Myocyte (in vitro differentiated cells): Measurements from ENCODE around the gene RBMXL3. TPM values are rescaled to one million over a fixed set of nuclear protein-coding genes. Genes with fewer than 3 reads are reported as not detected.
"Not testable (repeated sequence)": the region's sequence is repeated elsewhere in the genome, so short reads cannot be mapped to it uniquely, and the experiment has no call there.

Experiments used
- DNase-seq: peaks from one replicate; pipeline ENCODE4 v3.0.0-alpha.2; 2012; ENCODE audit warnings: low read depth
- polyA plus RNA-seq: library from polyadenylated mRNA; unstranded; fragments of >200 nt; gene quantifications from one replicate; pipeline ENCODE4 v1.2.1, GENCODE V29; 2012; ENCODE audit warnings: missing spikeins
- total RNA-seq: library from RNA; depleted of rRNA; stranded (reverse); fragments of >200 nt; gene quantifications from 2 replicates; pipeline ENCODE4 v1.2.3, GENCODE V29; 2014

RBMXL3 gene
- not detected in 2 replicates for total RNA-seq
- polyA plus RNA-seq = not detected

DNA sequence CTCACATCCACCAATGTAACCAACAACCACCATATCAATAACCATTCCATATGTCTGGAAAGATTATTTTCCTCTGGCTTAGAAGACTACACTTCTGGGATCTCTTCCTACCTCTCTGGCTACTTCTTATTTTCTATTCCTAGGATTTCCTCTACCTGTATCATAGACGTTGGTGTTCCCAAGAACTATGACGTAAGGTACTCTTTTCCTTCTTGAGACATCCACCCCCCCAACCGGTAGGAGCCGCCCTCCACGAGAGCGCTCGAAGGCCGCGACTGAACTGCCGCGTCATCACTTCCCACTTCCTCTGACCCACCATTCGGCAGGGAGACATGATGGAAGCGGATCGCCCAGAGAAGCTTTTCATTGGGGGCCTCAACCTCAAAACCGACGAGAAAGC is at the start of gene RBMXL3:
Gene RBMXL3, plus strand, starts transcription at position 301 of the 400 bp plus-strand sequence. Its CDS starts 32 bp downstream, at position 333.
- no peak for DNase-seq

DNA sequence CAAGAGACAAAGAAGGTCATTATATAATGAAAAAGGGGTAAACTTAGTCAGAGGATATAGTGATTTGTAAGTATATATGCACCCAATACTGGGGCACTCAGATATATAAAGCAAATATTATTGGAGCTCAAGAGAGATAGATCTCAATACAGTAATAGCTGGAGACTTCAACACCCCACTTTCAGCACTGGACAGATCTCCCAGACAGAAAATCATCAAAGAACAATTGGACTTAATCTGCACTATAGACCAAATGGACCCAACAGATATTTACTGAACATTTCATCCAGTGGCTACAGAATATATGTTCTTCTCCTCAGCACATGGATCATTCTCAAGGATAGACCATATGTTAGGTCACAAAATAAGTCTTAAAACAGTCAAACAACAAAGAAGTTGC is 47.2 kb upstream of the RBMXL3 start:
- no peak for DNase-seq

DNA sequence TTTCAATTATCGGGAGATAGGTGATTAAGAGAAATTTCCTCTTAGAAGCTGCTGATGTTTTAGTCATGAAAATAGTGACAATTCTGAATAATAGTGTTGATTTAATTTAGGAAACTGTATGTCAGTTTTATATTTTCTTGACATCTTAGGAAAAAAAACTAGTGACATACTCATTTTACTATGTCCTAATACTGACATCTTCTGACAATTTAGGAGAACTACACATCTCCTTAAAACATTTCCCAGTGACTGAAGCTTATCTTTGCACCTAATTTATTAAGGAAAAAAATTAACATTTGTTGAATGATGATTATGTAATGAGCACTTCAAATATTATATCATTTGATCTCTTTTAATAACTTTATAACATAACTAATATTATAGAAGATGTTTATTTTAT is 42.0 kb upstream of the RBMXL3 start:
- DNase-seq = peak; percentile 2

DNA sequence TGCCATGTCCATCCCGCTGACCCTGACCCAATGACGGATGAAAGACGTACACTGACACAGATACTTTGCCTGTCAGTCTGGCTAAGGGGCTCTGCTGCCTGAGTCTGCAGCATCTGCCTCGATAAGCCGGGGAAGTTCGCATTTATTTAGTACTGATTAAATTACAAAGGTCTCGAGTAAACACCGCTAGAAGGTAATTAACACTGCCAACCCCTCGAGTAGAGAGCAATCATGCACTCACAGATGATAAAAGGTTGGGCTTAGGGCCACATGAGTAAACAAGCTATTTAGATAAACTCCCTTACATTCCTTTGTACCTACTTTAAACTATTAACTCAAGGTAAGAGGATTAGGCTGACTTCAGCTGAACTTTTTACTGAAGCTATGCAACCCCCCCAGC is 16.0 kb upstream of the RBMXL3 start:
- DNase-seq = no peak

DNA sequence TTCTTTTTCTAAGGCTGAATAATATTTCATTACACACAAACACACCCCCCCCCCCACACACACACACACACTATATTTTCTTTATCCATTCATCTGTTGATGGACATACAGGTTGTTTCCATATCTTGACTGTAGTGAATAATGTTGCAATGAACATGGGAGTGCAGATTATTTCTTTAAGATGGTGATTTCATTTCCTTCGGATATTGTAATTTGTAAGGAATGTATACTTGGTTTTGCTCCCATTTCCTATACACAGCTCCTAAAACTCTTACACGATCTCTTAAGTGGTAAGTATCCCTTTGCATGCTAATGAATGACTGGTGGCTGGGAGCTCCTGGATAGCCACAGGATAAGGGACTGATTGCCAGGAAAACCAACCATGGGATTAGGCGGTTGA is 14.7 kb upstream of the RBMXL3 start:
- no peak for DNase-seq

DNA sequence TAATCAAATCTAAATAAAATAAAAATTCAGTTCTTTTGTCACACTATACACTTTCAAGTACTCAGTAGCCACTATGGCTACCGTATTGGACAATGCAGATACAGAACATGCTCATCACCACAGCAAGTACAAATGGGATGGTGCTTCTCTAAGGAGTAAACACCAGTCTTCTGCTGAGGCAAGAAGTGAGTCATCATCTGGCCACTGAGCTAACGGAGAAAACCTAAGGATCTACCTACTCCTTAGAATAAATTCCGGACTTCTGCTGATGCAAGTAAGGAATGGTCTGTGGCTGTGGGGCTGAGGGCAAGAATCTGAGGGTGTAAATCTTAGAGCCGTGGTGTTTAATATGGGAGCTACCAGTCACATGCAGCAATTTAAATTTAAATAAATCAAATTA is 11.3 kb upstream of the RBMXL3 start:
- DNase-seq = no peak

DNA sequence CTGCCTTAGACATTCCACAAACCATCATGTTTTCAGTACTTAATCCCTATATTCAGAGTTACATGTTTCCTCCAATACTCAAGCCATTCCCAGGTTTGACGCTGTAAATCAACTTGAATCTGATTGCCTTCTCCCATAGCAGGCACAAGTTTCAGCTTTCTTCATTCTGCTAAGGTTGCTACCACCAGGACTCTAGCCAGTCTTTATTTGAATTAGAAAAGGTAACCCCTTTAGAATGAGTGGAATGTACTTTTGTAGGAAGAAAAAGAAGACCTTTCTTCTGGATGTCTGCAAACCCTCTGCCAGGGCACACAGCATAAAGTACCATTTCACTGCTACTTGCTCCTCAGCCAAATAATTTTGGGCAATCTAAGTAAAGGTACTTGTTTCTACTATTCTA is 10.7 kb upstream of the RBMXL3 start:
- DNase-seq = no peak

DNA sequence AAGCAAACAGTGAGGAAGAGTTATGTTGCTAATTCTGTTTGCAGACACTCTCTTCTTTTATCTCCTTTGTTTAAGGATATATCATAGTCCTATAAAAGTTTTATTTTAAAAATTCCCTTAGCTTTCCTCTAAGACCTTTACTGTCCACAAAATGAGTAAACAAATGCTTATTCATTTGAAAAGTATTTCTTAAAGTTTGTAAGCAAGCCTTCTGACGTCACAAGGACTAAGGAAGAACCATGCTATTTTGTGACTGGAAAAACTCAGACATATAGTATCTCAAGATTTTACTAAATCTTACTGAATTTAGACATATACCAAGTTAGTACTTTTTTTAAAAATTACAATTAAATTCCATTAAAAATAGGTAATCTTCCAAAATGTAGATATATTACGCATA is 5.2 kb upstream of the RBMXL3 start:
- no peak for DNase-seq

DNA sequence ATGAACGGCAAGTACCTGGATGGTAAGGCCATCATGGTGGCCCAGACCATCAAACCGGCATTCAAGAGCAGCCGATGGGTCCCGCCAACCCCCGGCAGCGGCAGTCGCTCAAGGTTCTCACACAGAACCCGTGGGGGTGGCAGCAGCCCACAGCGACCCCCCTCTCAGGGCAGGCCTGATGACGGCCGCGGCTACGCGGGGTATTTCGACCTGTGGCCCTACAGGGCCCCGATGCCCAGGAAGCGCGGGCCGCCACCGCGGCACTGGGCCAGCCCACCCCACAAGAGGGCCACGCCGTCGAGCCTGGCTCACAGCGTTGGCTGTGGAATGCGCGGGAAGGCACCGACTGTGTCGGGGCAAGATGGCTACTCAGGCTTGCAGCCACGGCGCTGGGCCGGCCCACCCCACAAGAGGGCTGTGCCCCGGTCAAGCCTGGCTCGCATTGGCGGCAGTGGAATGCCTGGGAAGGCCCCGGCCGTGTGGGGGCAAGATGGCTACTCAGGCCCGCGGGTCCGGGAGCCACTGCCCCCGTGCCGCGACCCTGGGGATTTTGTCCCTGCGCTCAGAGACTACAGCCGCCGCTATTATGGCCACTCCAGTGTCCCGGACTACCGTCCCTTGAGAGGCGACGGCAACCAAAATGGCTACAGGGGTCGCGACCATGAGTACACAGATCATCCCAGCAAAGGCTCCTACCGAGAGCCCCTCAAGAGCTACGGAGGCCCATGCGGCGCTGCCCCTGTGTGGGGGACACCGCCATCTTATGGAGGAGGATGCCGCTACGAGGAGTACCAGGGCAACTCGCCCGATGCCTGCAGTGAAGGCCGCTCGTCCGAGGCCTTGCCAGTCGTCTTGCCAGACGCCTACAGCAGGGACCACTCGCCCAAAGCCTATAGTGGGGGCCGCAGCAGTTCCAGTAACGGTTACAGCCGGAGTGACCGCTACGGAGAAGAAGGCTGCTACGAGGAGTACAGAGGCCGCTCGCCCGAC is 731 bp downstream of the RBMXL3 start:
- DNase-seq = no peak

DNA sequence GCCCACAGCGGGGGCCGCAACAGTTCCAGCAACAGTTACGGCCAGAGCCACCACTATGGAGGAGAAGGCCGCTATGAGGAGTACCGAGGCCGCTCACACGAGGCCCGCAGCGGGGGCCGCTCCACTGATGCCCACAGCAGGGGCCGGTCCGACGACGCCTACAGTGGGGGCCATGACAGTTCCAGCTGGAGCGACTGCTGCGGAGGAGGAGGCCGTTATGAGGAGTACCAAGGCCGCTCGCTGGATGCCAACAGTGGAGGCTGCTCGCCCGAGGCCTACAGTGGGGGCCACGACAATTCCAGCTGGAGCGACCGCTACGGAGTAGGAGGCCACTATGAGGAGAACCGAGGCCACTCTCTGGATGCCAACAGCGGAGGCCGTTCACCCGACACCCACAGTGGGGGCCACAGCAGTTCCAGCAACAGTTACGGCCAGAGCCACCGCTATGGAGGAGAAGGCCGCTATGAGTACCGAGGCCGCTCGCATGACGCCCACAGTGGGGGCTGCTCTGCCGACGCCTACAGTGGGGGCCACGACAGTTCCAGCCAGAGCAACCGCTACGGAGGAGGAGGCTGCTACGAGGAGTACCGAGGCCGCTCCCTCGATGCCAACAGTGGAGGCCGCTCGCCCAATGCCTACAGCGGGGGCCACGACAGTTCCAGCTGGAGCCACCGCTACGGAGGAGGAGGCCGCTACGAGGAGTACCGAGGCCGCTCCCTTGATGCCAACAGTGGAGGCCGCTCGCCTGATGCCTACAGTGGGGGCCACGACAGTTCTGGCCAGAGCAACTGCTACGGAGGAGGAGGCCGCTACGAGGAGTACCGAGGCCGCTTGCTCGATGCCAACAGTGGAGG is 1.7 kb downstream of the RBMXL3 start:
- DNase-seq = no peak

DNA sequence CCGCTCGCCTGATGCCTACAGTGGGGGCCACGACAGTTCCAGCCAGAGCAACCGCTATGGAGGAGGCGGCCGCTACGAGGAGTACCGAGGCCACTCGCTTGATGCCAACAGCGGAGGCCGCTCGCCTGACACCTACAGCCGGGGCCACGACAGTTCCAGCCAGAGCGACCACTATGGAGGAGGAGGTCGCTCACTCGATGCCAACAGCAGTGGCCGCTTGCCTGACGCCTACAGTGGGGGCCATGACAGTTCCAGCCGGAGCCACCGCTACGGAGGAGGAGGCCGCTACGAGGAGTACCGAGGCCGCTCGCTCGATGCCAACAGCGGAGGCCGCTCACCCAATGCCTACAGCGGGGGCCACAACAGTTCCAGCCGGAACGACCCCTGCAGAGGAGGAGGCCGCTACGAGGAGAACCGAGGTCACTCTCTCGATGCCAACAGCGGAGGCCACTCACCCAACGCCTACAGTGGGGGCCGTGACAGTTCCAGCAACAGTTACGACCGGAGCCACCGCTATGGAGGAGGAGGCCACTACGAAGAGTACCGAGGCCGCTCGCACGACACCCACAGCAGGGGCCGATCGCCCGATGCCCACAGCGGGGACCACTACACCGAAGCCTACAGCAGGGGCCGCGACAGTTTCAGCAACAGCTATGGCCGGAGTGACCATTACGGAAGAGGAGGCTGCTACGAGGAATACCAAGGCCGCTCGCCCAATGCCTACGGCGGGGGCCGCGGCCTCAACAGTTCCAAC is 2.5 kb downstream of the RBMXL3 start:
- no peak for DNase-seq

DNA sequence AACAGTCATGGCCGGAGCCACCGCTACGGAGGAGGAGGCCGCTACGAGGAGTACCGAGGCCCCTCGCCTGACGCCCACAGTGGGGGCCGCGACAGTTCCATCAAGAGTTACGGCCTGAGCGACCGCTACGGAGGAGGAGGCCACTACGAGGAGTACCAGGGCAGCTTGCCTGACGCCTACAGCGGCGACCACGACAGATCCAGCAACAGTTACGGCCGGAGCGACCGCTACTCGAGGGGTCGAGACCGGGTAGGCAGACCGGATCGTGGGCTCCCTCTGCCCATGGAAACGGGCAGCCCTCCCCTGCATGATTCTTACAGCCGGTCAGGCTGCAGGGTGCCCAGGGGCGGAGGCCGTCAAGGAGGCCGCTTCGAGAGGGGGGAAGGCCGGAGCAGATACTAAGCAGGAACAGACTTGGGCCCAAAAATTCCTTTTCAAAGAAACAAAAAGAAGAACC is 3.1 kb downstream of the RBMXL3 start:
- no peak for DNase-seq

DNA sequence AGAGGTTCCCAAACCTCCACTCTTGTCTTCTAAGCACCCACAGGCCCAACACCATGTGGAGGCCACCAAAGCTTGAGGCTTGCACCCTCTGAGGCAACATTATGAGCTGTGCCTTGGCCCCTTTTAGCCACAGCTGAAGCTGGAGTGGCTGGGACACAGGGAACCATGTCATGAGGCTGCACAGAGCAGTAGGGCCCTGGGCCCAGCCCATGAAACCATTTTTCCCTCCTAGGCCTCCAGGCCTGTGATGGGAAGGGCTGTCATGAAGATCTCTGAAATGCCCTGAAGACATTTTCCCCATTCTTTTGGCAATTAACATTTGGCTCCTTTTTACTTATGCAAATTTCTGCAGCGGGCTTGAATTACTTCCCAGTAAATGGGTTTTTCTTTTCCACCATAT is 14.8 kb downstream of the RBMXL3 start:
- no peak for DNase-seq

DNA sequence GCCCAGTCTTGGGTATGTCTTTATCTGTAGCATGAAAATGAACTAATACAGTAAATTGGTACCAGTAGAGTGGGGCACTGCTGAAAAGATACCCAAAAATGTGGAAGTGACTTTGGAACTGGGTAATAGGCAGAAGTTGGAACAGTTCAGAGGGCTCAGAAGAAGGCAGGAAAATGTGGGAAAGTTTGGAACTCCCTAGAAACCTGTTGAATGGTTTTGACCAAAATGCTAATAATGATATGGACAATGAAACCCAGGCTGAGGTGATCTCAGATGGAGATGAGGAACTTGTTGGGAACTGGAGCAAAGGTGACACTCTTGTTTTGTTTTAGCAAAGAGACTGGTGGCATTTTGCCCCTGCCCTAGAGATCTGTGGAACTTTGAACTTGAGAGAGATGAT is 20.3 kb downstream of the RBMXL3 start:
- DNase-seq = not testable (repeated sequence)

DNA sequence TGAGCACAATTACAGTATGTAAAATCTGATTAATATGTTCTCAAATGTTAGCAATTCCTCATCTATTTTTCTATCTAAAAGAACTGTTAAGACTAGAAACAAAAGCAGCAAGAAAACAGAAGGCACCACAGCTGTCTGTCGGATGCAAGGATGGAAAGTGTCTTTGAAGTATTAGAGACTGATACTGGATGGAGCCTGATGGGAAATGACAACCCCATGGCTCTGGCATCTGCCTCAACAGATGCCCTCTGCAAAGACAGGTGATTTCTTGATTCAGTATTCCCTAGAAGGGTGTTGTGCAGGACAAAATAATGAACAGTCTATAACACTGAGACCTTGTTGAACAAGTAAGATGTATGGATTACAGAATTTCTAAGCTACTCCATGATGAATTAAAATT is 24.9 kb downstream of the RBMXL3 start:
- DNase-seq = no peak

DNA sequence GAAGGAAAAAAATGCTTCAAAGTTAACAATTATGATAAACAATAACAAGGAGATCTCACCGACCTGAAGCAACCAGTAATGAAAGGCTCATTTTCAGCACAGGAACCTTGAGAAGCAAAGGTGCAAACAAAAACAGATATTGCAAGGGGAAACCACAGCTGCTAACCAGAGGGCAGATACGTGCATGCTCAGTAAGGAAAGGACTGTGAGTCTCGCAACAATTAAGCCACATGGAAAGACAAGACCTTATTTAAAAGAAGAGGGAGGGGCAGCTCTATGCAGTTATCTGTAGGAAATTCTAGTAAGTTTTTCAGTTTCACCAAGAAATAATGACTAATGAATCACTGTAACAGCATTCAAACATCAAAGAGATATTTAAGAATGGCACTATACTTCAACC is 25.4 kb downstream of the RBMXL3 start:
- no peak for DNase-seq

DNA sequence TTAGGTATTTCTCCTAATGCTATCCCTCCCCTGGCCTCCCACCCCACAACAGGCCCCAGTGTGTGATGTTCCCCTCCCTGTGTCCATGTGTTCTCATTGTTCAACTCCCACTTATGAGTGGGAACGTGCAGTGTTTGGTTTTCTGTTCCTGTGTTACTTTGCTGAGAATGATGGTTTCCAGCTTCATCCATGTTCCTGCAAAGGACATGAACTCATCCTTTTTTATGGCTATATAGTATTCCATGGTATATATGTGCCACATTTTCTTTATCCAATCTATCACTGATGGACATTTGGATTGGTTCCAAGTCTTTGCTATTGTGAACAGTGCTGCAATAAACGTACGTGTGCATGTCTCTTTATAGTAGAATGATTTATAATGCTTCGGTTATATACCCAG is 28.1 kb downstream of the RBMXL3 start:
- DNase-seq = not testable (repeated sequence)

DNA sequence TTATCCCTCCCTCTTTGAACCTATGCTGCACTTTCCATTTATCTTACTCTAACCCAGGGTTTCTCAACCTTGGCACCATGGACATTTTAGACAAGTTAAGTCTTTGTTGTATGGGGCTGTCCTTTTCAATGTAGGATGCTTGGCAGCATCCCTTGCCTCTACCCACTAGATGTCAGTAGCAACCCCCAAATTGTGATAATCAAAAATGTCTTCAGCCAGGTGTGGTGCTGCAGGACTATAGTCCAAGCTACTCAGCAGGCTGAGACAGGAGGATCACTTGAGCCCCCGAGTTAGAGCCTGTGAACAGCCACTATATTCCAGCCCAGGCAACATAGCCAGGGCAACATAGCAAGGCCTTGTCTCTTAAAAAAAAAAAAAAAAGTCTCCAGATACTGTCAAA is 37.7 kb downstream of the RBMXL3 start:
- DNase-seq = peak; percentile 1

DNA sequence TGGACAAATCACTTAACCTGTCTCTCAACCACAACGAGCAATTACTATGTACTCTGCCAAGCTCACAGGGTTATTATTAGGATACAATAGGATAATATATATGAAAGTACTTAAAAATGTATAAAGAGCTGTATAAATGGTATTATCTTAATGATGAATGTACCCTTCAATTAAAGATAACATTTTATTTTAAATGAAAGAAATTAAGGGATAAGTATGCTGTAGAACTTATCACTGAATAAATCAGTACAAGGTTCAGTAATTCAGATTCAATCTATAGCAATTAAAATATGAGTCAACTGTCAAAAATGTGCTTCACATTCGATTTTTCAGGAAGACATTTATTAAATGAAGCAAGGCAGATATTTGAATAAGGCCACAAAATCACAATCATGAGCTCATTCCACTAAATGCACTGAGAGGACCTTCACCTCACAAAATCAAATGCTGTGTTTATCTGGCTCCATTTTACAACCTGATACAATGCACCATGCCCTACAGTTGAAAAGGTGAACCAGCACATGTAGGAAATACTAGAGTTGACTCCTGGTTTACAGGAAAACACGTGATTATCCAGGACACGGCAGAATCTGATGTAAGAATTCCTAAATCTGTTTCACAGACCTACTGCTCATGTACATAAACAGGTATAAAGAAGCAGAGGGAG is 40.3 kb downstream of the RBMXL3 start:
- no peak for DNase-seq

DNA sequence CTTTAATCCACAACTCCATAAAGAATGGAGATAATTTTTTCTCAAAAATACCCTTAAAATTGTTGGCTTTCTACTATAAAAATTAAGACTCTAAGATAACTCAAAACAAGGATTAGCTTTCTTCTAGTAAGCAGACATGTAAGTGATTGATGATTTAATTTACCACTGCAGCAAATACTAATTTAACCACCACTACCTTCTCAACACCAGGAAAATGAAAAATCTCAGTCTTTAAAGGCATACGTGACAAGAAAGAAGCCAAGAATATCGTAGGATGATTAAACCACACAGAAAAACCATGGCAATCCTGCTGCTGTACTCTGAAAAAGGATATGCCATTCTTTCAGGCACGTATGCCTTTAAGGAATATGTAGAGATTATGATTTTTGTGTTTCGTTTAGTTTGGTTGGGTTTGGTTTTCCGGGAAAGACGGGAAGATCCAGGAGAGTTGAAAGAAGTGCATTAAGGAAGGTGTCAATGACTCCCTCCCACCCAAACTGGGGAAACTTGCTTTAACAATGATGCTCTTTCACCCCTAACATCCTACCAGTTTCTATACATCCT is 43.8 kb downstream of the RBMXL3 start:
- DNase-seq = no peak
